Measurements from ENCODE around the gene TMED5. TPM values are rescaled to one million over a fixed set of nuclear protein-coding genes. Genes with fewer than 3 reads are reported as not detected.
"Not testable (repeated sequence)": the region's sequence is repeated elsewhere in the genome, so short reads cannot be mapped to it uniquely, and the experiment has no call there.

Gene TMED5
- total and polyA plus RNA-seq, 2 of the 4 experiments (the other 2 are of a cell fraction), result 20.1 to 38.1 TPM

GRCh38 chr1:93163314-93163713 is 16.9 kb downstream of the TMED5 start:
- H3K23ac ChIP-seq (ENCODE audit: low read depth, low read length); H3K18ac ChIP-seq (ENCODE audit: low read depth, low read length); intact Hi-C loops (cut with micrococcal nuclease); H4K8ac ChIP-seq (ENCODE audit: low read depth in 2 of 2, low read length in 2 of 2); POLR2A ChIA-PET (ENCODE audit: unreplicated experiment); H2BK20ac ChIP-seq (ENCODE audit: low read depth, low read length); dilution Hi-C loops (cut with HindIII; ENCODE audit: low sequenced_read_pairs, unreplicated experiment); DNase-seq; in situ Hi-C loops (cut with MboI; ENCODE audit: low sequenced_read_pairs); H2BK120ac ChIP-seq (ENCODE audit: low read depth, low read length); BruUV-seq (replicated peaks); H3K4me3 ChIP-seq (ENCODE audit: insufficient read depth, low read depth, low read length); ATAC-seq (ENCODE audit: low read depth); H4K91ac ChIP-seq (ENCODE audit: insufficient read depth, low read depth, low read length); H2AK5ac ChIP-seq (ENCODE audit: low read depth, low read length); H3K9ac ChIP-seq (ENCODE audit: low read depth, low read length); H3K36me3 ChIP-seq (ENCODE audit: control insufficient read depth, insufficient read depth, low read length); H3K56ac ChIP-seq (ENCODE audit: extremely low read depth, insufficient read depth, low read length); H2AK9ac ChIP-seq (replicated peaks; ENCODE audit: low read depth, low read length, poor library complexity); H2BK15ac ChIP-seq (ENCODE audit: low read depth, low read length); H2BK5ac ChIP-seq (ENCODE audit: low read depth, low read length, poor library complexity, severe bottlenecking); H4K5ac ChIP-seq (ENCODE audit: low read depth, low read length); H3K4me1 ChIP-seq (ENCODE audit: control insufficient read depth, insufficient read depth, low read length); CTCF ChIA-PET; H3K27me3 ChIP-seq (ENCODE audit: control insufficient read depth, insufficient read depth, low read length); H3K14ac ChIP-seq (replicated peaks; ENCODE audit: low read depth, low read length); H3K4me2 ChIP-seq (ENCODE audit: low read depth, low read length); H3K9me3 ChIP-seq (ENCODE audit: control insufficient read depth, insufficient read depth, low read length); H2AFZ ChIP-seq (replicated peaks; ENCODE audit: low read length, poor library complexity); H3K27ac ChIP-seq (ENCODE audit: insufficient read depth, low read length); H3K4ac ChIP-seq (ENCODE audit: low read depth, low read length); H3K9me1 ChIP-seq (ENCODE audit: insufficient read depth, low read length): not testable (repeated sequence)
- 100% methylated on average over 3 of the region's 8 CpGs; no CpG with 5 or more reads in 1 of the 2 experiments for WGBS, 2 experiments (ENCODE audit: extremely low coverage in 2 of 2, insufficient read length in 1 of 2)
- H3K79me1 ChIP-seq (ENCODE audit: low read depth in 1 of 2, low read length in 2 of 2), result peaks cover 19 to 31% of the 10 kb centered on the region in 2 experiments
- peaks cover 13% of the 10 kb centered on the region; the same call in 1 of the 2 replicates for H4K20me1 ChIP-seq (ENCODE audit: insufficient read depth, low read length)

Data from IMR-90 (cell line).